Astrocyte of the spinal cord (primary cell): ENCODE measurements around the gene USP7.

Experiments
- DNase-seq: peaks from one replicate; pipeline ENCODE4 v3.0.0; 2011; ENCODE audit warnings: low read depth, low spot score
- H3K4me3 ChIP-seq: 2 replicates; pipeline ENCODE4 v1.5.1; 2011; ENCODE audit warnings: low read depth, mild to moderate bottlenecking, low read length, moderate library complexity
- in situ Hi-C: cut with HindIII; loops from 2 replicates; pipeline ENCODE4 v1.10.0; 2017; ENCODE audit warnings: low sequenced_read_pairs
- TF ChIP-seq, protein P1 (sequence below): IDR thresholded peaks from 2 replicates; pipeline ENCODE4 v1.5.1; 2012; ENCODE audit warnings: low read depth, mild to moderate bottlenecking, low read length, inconsistent platforms

USP7 gene

DNA sequence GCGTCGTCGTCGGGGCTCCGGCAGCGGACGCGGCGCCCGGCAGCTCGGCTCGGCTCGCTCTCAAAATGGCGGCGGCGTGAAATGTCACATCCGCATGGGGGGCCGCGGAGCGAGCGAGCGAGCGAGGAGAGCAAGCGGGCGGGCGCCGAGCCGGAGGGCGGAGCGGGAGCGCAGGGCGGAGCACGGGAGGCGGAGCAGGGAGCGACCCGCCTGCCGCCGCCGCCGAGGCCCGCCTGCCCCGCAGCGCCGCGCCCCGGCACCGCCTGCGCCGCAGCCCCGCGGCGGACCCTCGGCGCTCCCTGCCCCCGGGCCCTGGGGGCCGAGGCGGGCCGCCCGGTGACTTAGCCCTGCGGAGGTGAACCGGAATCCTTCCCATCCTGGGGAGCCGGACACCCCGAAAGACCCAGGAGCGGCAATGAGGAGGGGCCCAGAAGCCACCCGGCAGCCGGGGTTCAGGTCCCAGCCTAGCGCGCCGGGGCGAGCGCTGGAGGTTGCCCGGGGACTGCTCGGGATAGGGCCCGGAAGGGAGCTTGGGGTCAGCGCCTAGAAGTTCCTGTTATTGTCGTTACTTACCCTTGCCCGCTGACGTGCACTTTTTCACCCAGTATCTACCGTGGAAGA, at the start of gene USP7:
Gene USP7, minus strand, starts transcription at position 86 of the 621 bp plus-strand sequence. CDS start 621 bp downstream, outside the sequence.
- in situ Hi-C loops: no loop called here
- peak; percentile 87 for DNase-seq
- peak within 1 kb of the TSS; percentile 73 for H3K4me3 ChIP-seq
- TF ChIP-seq, protein P1, sequence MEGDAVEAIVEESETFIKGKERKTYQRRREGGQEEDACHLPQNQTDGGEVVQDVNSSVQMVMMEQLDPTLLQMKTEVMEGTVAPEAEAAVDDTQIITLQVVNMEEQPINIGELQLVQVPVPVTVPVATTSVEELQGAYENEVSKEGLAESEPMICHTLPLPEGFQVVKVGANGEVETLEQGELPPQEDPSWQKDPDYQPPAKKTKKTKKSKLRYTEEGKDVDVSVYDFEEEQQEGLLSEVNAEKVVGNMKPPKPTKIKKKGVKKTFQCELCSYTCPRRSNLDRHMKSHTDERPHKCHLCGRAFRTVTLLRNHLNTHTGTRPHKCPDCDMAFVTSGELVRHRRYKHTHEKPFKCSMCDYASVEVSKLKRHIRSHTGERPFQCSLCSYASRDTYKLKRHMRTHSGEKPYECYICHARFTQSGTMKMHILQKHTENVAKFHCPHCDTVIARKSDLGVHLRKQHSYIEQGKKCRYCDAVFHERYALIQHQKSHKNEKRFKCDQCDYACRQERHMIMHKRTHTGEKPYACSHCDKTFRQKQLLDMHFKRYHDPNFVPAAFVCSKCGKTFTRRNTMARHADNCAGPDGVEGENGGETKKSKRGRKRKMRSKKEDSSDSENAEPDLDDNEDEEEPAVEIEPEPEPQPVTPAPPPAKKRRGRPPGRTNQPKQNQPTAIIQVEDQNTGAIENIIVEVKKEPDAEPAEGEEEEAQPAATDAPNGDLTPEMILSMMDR: no peak

GRCh38 chr16:9013508-9013864, 49.8 kb upstream of the USP7 start:
- no peak overlapping the region for H3K4me3 ChIP-seq
- TF ChIP-seq, protein P1: no peak
- in situ Hi-C loops: no loop called here
- no peak for DNase-seq

GRCh38 chr16:9012848-9013507, 49.3 kb upstream of the USP7 start:
- in situ Hi-C loops: no loop called here
- TF ChIP-seq, protein P1: peak; percentile 26
- peak; percentile 13 for DNase-seq
- no peak overlapping the region for H3K4me3 ChIP-seq

DNA sequence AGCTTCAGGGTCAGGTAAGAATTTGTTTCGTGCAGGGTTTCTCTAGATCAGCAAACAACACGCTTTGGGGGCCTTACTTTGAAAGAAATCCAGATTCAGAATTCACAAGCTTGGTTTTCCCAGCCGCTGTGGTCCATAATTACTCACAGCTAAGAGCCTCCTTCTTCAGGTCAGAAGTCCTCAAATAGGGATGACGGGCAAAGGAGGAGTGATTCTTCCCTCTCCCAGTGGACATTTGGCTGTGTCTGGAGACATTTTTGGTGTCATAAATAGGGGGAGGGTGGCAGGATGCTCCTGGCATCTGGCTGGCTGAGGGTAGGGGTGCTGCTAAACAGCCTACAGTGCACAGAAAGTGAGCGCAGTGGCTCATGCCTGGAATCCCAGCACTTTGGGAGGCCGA, 48.6 kb upstream of the USP7 start:
- H3K4me3 ChIP-seq: no peak overlapping the region
- TF ChIP-seq, protein P1: no peak
- in situ Hi-C loops: no loop called here
- DNase-seq: no peak

DNA sequence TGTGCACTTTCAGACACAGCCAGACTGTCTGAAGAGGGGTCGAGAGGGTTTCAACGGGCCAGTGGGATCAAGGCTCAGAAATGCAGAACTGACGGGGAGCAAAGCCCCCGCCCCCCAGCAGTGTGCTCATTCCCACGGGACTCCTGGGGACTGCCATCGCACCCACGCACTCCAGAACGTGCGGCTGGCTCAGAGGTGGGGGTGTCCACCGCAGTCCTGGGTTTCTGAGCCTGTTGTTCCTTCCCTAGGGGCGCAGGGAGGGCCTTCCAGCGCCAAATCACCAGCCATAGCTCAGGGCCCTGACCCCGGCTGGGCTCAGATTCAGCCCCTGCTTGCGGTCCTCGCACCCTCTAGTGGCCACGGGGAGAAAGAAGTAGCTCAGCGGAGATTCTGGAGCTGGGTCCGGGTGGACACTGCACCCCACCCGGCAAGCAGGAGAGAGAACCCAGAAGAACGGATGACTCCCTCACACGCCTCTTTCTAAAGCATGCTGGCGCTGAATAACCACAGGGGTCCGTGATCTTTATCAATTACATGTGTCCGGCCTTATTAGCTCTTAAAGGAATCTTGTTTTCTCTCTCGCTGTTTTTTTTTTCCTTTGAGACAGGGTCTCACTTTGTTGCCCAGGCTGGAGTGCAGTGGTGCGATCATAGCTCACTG, 45.0 kb upstream of the USP7 start:
- H3K4me3 ChIP-seq: peak overlapping the region; percentile 7
- in situ Hi-C loops: no loop called here

DNA sequence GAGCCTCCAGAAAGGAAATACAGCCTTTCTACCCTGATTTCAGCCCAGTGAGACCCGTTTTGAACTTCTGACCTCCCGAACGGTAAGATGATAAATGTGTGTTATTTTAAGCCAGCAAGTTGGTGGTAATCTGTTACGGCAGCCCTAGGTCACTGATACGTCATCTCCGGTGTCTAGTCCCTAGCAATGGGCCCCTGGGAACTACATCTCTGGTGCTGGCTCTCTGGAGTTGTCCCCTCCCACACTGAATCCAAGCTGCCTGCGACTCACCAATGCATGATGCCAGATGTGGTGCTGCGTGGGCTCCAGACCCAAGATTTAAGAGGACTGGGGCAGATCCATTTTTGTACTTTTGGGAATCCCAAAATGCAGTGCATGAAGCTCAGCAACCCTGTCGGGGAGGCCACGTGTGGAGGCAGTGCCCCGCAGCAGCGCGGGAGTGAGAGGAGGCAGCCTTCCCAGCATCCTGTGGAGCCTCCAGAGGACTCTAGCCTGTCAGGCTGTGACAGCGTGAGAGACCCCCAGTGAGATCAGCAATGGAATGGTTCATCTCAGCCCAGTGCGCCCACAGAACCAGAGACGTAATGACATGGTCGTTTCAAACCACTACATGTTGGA, 43.6 kb upstream of the USP7 start:
- no peak overlapping the region for H3K4me3 ChIP-seq
- DNase-seq: no peak
- TF ChIP-seq, protein P1: no peak
- in situ Hi-C loops: no loop called here

More for the DNA sequence above, 45.0 kb upstream of the USP7 start:
- TF ChIP-seq, protein P1: peak; percentile 97
- peak; percentile 55 for DNase-seq
